ENCODE measurements around the gene B3GALT2. TPM values are rescaled to one million over a fixed set of nuclear protein-coding genes. Genes with fewer than 3 reads are reported as not detected.

Gene B3GALT2
- total RNA-seq, 4 donors from 2014 or later, result 0.08 to 0.58 (median 0.32) TPM; not detected in 1

GRCh38 chr1:193179094-193179493 is 7.3 kb downstream of the B3GALT2 start:
- H3K4me3 ChIP-seq (ENCODE audit: low read depth, poor library complexity, severe bottlenecking), result no peak overlapping the region
- WGBS, 2 donors, result 35 to 41% methylated on average over 4 of the region's 4 CpGs
- no peak for DNase-seq (ENCODE audit: low spot score in 2 of 2)
- TF ChIP-seq CTCF (IDR thresholded peaks at IDR 0.05) (no peak), POLR2A (IDR thresholded peaks at IDR 0.05) (no peak)
- intact Hi-C loops (cut with DNase I; ENCODE audit: low total_unique reads), result no loop called here

DNA sequence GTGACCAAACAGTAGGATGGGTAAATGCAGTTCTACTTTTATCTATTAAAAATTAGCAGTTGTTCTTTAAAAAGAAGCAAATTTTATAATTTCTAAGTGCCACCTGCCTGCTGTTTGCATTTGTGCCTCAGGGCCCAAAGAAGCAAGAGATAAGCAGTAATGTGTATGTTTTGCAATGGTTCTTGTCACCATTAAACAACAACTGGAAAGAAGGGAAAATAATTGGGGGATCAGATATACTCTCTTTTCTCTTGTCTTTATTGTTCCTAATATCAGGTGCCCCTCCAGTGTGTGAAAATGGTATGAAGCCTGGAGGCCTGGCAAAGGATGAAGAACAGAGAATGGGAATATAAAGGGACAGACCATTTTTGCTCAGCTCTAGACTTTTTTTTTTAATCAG is 9.6 kb downstream of the B3GALT2 start:
- TF ChIP-seq POLR2A (IDR thresholded peaks at IDR 0.05) (no peak), CTCF (IDR thresholded peaks at IDR 0.05) (no peak)
- intact Hi-C loops (cut with DNase I; ENCODE audit: low total_unique reads), result no loop called here
- no peak for DNase-seq (ENCODE audit: low spot score in 2 of 2)
- H3K4me3 ChIP-seq (ENCODE audit: low read depth, poor library complexity, severe bottlenecking), result no peak overlapping the region

DNA sequence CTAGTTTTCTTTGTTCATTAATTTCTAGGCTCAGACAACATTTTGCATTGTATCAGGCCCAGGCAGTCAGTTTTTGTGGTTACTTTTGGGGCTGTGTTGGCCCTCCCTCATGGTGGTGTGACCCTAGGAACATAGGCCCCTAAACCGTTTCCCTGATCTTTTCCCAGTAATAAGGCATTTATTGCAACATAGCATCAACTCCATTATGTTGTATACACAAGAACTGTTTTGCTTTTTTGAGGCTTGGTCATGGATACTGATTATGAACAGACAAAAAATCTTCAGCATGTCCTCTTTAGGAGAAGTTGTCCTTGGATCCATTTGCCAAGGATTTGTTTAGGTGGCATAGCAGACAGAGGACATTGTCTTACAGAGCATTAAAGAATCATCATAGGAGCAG is 10.3 kb downstream of the B3GALT2 start:
- TF ChIP-seq POLR2A (IDR thresholded peaks at IDR 0.05) (no peak), CTCF (IDR thresholded peaks at IDR 0.05) (no peak)
- WGBS, 2 donors, result 74 to 84% methylated on average over 1 of the region's 1 CpG
- intact Hi-C loops (cut with DNase I; ENCODE audit: low total_unique reads), result no loop called here

DNA sequence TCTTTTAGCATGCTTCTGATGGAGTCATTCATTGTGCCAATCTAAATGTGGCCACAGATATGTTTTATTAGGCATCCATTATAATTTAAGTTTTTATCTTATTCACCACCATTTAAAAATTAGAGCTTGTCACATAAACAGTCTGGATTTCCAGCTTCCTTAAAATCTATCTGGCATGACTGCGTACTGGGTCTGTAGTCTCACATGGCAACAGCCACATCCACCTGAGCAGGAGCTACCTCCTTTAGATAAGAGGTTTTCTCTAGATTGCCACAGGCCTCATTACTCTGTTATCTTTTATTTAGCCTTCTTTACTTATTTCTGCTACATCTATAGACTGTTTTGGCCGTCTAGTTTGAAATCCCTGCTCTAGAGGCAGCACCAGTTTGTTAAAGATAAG is 29.1 kb downstream of the B3GALT2 start:
- no peak for DNase-seq (ENCODE audit: low spot score in 2 of 2)
- WGBS, 2 donors, result 79 to 80% methylated on average over 2 of the region's 2 CpGs

More for the DNA sequence above, 10.3 kb downstream of the B3GALT2 start:
- no peak for DNase-seq (ENCODE audit: low spot score in 2 of 2)
- H3K4me3 ChIP-seq (ENCODE audit: low read depth, poor library complexity, severe bottlenecking), result no peak overlapping the region

GRCh38 chr1:193156822-193157142 is 29.6 kb downstream of the B3GALT2 start:
- WGBS, 2 donors, result 60 to 61% methylated on average over 3 of the region's 3 CpGs
- TF ChIP-seq CTCF (IDR thresholded peaks at IDR 0.05) (no peak), POLR2A (IDR thresholded peaks at IDR 0.05) (no peak)
- no peak overlapping the region for H3K4me3 ChIP-seq (ENCODE audit: low read depth, poor library complexity, severe bottlenecking)
- DNase-seq (ENCODE audit: low spot score in 2 of 2), result no peak
- intact Hi-C loops (cut with DNase I; ENCODE audit: low total_unique reads), result no loop called here

More for the DNA sequence above, 29.1 kb downstream of the B3GALT2 start:
- no peak for TF ChIP-seq CTCF (IDR thresholded peaks at IDR 0.05)
- no peak overlapping the region for H3K4me3 ChIP-seq (ENCODE audit: low read depth, poor library complexity, severe bottlenecking)
- intact Hi-C loops (cut with DNase I; ENCODE audit: low total_unique reads), result no loop called here

DNA sequence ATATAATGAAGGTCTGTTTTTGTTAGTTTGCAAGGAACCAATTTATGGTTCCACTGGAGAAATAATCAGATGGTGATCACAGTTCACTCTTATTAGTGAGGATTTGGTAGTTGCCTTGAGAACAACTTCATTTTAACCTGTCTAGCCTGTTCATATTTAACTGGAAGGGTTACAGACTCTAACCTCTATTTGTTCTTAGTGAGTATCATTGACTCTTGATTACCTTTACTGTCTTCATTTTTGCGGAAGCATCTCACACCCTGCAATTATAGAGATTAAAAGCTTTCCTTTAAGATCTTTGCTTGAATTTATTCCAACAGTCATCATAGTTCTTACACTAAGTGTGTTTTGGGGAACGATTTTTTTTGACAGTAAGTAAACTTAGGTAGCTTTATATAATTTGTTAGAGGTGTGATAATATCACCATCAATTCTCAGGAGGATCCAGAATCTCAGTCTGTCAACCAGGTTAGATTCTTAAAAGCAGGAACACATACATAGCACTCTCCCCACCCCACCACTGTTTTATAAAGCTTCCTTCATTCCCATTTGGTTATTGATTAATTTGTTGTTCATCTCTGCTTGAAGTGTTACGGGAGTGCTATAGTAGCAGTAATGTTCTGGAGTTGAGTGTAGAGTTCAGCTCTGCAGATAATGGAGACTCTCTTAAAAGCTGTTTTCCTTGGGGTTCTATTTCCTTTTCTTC is 30.1 kb downstream of the B3GALT2 start:
- no peak for DNase-seq (ENCODE audit: low spot score in 2 of 2)
- intact Hi-C loops (cut with DNase I; ENCODE audit: low total_unique reads), result no loop called here
- H3K4me3 ChIP-seq (ENCODE audit: low read depth, poor library complexity, severe bottlenecking), result no peak overlapping the region
- 79 to 80% methylated on average over 3 of the region's 3 CpGs for WGBS, 2 donors
- TF ChIP-seq CTCF (IDR thresholded peaks at IDR 0.05) (no peak), POLR2A (IDR thresholded peaks at IDR 0.05) (no peak)

Measured in lower leg skin (tissue), 4 donors.